Measurements from ENCODE around the gene ARHGEF26.

Gene ARHGEF26

DNA sequence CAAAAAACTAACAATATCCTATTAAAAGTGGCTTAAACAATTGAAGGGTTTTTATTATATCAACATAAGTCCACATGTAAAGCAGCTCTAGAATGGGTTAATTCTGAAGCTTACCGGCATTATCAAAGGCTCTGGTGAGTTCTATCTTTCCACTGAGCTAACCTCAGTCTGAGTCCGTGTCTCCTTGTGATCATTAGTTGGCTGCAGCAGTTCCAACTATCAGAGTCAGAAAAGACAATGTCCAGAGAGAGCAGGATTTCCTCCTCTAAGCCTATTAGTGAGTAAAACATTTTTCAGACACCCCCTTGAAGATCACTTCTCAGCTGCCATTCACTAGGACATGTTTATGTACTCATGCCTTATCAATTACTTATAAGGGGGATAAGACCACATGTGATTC, 153.2 kb downstream of the ARHGEF26 start:
- DNase-seq = no peak

DNA sequence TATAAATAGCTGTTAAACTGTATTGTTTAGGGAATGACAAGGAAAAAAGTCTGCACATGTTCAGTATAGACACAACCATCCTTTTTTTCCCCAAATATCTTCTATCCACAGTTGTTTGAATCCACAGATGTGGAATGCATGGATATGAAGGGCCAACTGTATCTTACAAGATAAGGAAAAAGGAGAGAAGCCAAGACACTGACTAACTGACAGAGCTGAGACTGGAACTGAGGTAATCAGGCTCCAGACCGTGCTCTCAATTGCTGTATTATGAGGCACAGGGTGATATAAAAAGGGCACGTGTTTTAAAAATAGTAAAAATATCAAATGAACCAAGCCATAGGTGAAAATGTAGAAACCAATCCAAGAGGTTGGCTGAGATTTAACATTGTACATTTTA, 154.1 kb downstream of the ARHGEF26 start:
- DNase-seq = no peak

DNA sequence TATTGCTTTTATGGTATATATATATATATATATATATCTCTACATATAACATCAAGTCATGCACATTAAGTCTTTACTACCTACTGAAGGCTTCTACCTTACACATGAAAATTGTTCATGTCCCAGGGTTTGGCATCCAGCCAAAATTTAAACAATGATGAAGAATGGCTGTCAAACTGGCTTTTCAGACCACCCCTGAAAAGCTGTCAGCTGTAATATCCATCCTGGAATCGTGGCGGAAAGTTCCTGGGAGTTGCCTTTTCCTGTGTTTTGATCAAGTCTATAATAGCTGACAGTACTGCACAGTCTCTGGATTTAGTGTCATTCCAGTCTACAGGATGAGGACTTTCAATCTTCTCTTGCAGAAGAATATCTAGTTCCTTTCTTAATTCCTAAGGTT, 154.8 kb downstream of the ARHGEF26 start:
- DNase-seq = no peak

DNA sequence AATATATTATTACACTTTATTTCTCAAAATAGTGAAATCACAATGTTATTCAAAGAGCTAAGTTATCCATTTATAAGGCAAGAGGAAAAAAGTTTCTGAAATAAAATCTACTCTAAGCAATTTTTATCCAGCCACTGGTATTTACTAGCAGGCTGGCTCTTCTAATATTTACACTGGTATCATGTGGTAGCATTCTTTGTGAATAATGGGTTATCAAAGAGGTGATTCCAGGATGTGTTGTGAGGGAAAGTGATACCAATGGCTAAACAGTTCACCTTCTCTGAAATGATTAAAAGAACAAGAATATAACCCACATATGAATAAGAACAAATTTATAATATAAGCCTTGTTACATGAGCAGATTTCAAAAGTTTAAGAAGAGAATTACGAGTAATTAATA, 159.0 kb downstream of the ARHGEF26 start:
- DNase-seq = no peak

DNA sequence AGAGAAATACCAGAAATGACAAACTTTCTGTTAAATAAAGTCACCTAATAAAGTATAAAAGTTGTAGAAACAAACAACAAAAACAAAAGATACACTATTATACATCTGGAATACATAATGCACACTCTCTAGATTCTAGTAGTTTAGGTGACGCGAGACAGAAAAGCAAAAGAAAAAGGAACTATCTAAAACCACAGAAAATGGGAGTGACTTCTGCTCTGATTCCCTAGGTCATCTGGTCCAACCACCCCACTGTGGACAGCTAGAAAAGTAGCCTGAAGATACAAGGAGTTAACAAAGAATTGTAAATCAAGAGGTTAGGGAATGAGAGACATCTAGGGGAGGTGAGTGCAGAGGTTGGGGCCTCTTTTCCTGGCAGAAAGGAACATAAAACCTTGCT, 164.0 kb downstream of the ARHGEF26 start:
- no peak for DNase-seq

DNA sequence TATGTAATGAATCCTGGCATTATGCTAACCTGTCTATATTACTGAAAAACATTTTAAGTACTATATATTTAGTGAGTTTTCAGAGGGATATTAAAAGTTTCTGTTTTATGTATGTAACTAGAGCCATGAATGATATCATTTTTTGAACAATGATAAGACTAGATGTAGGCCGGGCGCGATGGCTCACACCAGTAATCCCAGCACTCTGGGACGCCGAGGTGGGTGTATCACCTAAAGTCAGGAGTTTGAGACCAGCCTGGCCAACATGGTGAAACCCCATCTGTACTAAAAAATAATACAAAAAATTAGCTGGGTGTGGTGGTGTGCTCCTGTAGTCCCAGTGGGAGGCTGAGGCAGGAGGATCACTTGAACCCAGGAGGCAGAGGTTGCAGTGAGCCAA, 169.0 kb downstream of the ARHGEF26 start:
- DNase-seq = no peak

DNA sequence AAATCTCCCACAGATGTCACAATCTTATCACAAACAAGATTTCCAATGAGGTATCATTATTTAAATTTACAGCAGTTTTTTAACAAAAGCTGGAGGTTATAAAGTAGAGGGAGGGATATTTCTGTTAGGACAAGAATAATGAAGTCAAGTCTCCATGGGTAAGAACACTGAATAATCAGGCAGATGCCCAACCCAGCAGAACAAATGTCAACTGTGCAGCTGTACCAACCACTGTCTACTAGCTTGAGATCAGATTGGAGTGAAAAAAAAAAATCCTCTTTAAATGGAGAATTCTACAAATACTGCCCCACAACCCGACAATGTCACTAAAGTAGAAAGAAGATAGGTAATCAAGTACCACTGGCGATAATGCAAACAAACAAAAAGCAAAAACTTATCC, 172.8 kb downstream of the ARHGEF26 start:
- DNase-seq = no peak

DNA sequence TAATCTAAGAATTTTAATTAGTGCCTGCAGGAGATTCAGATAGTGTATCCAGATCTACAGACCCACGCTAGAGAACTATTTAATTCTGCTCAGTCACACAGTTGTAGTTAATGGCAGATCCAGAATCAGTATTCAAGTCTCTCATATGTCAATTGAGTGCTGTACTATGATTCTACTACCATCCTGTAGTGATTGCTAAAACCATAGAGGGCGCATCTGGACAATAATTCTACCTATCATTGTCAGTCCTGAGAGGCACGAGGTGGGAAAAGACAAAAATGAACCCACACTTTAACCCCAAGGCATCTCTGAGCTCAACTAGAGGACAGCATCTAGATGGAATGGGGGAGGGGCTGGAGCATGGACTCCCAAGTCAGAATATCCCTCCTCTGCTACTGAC, 180.4 kb downstream of the ARHGEF26 start:
- DNase-seq = no peak

DNA sequence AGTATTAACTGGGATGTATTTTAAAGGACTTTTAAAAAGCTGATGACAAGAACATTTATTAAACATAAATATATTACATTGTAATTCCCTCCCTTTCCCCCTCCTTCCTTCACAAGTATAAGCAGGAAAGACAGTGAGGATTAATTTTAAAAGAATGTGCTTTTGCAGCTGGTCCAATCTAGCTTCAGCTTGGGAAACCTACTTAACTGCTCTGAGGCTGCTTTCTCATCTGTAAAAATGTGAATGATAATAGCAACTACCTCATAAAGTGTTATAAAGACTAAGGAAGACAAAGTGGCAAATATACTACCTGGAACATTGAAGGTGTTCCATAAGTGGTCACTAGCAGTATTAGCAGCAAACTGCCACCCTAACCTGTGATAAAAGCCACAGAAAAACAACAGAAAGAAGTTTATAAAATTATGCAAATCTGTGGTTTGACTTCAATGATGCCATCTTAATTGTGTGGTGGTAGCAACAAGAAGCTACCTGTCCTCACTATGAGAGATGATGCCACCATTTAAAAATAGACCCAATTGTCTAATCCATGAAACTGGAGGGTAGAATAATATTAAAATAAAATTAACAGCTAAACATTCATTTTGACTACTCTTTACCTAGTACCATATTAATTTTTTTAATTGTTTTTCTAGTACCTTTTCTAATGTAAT, 183.1 kb downstream of the ARHGEF26 start:
- no peak for DNase-seq

DNA sequence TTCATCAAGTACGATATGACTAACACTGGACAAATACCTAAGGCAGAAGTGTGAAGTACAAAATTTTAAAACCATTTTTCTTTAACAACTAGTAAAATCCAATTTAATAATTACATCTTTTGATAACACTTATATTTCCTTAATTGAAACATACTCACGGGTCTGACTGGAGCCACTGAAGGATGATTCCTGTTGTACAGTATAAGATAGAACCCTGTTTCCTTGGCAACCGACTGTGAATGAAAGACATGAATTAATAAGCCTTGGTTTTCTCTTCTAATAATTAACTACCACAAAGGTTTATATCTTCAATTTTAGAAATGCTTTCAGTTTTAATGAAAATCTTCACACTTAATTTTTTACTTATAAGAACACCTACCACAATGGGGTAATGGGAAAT, 183.7 kb downstream of the ARHGEF26 start:
- no peak for DNase-seq

DNA sequence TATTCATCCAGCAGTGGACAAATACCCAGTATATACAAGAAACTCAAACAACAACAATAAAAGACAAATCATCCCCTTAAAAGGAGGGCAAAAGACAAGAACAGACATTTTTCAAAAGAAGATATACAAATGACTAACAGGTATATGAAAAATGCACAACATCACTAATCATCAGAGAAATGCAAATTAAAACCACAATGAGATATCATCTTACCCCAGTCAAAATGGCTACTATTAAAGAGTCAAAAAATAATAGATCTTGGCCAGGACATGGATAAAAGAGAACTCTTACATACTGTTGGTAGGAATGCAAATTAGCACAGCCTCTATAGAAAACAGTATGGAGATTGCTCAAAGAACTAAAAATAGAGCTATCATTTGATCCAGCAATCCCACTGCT, 186.2 kb downstream of the ARHGEF26 start:
- DNase-seq = no peak
